Stimulated activated CD8-positive, alpha-beta memory T cell treated with anti-CD3 and anti-CD28 coated beads, Interleukin-2, amount 100 ng/mL, for 1 hour (primary cell): Measurements from ENCODE around the gene FAM72A.
"Not testable (repeated sequence)": the region's sequence is repeated elsewhere in the genome, so short reads cannot be mapped to it uniquely, and the experiment has no call there.

Experiments
- DNase-seq, 2 donors: peaks; one replicate each; pipeline ENCODE4 v3.0.0-alpha.2; 2020; ENCODE audit warnings: low read depth in 2 of 2

The FAM72A gene

DNA sequence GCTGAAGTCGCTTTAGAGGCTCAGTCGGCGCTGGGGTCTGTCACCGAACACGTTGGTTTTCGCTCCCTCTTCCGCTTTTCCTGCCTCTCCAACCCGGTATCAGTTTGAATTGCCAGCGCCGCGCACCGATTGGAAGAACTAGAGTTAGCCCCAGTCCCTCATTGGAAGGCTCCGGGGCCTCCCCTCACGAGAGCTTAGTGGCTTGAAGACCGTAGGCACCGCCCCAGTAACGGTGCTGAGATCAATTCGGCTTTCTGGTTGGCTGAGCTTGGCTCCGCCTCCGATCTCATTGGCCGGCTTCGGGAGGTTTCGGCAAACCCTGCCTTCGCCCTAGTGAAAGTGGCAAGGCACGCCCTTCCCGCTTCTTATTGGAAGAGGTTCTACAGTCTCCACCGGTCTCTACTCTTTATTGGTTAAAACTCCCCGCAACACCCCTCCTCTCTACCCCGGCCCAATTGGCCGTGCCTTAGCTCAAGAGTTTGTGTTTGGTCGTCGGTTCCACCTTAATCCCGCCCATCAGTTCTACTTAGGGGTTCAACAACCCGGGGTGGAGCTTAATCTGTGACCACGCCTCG is at the start of gene FAM72A:
FAM72A (minus strand) TSS at position 51 of the 575 bp plus-strand sequence. CDS start 814 bp downstream, outside the sequence.
- peak; percentile 86 to 90 for DNase-seq

DNA sequence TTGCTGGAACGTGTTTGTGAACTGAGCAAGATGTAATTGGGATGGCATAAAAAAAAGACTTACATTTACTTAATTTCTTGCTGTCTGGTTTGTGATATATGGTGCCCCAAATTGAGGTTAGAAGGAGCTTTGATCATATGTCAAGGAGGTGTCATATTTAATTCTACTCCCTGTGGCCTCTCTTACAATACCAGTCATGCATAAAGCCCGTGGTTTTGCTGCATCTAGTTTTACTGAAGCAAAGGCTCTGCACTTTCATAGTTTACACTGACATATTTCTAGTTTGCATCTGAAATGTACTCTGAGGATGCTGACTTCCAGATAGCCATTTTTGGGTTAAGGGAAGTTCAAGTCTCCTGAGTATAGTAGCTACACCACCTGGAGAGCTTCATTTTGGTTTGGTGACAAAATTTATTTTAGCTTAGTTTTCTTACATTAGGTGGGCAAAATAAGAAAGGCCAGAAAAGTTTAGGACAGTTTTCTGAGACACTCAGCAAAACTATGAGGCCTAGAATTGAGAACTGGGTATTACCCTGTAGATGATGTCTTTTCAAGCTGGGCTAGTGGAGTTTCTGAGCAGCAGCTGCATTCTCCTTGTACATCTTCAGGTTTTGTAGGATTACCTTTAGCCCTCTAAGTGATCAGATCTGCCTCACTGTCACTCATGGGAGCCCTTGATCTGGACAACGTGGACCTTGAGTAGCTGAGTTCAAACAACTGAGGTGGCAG is 48.5 kb upstream of the FAM72A start:
- DNase-seq: not testable (repeated sequence)

DNA sequence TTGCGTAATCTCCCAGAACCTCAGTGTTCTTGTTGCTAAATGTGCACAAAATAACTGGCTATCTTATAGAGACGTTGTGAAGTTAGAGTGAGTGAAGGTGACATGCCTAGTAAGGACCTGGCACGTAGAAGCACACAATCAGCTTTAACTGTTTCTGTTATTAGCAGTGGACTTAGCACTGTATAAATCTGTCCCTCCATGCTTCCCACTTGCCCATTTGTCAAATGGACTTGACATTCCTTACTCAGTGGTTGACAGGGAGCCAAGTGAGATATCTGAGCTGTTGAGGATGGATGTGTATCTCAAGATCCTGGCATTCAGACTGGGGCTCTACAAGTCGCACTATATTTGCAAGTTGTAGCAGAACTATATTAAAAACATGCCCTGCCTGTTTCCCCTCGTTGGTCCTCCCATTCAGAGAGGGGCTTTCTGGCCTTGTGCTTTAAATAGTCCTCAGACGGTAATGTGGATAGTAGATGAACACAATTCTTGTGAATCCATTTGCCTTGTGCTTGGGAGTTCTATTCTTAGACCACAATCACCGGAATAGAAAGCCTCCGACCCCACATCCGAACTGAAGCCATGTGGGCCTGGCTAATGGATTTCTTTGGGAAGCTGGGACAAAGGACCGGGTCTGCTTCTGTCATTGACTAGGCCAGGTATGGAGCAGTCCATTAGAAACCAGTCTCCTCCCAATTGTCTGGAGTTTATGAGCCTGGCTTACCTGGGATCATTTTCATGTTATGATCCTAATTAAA is 43.7 kb upstream of the FAM72A start:
- not testable (repeated sequence) for DNase-seq

DNA sequence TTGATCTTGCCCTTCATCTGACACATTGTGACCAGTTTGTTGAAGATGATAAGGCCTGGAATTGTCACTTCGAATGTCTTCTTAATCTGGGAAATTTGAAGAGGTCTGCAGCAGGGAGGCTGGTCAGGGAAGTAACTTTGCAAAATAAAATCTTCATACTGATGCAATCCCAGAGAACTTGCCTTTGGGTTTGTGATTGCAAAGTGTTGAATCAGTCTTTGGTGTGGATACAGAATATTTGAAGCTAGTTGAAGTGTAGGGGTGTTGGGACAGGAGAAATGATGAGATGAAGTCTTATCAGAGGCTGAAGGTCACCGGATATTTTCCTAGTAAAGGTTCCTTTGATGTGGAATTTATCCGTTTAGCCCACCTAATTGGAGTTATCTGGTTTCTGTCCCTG is 42.8 kb upstream of the FAM72A start:
- DNase-seq: not testable (repeated sequence)

DNA sequence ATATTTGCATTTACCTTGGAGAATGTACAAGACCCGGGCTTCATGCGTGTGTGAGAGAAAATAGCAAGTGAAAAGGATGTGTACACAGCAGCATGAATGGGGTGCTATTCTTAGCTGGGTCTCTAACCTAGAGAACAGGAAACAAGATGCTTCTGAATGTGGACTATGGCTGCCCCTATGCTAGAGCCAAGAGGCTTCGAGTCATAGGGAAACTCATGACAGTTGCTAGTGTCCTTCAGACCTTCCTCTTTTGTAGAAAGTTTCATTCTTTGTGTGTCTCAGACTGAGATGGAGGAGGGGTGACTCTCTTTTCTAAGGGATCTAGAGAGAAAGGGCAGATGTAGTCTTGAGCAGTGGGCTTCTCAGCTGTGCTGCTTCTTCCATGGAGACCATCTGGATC is 40.7 kb upstream of the FAM72A start:
- not testable (repeated sequence) for DNase-seq

DNA sequence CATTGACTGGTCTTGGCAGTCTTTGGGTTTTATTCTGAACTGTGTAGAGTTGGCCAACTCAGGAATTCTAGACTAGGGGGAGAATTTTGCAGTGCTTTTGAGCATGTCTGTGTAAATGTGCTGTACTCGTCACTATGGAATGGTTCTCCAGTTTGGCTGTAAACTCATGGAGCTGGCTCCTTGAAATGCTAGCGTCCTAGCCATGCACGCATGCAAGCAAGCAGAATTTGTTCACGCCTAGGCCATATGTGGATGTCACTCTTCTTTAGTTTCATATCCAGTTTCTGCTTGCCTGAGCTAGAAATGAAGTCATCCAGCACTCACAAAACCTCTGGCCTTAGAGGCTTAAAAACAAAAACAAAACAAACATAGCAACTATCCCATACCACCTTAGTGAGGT is 37.6 kb upstream of the FAM72A start:
- not testable (repeated sequence) for DNase-seq

DNA sequence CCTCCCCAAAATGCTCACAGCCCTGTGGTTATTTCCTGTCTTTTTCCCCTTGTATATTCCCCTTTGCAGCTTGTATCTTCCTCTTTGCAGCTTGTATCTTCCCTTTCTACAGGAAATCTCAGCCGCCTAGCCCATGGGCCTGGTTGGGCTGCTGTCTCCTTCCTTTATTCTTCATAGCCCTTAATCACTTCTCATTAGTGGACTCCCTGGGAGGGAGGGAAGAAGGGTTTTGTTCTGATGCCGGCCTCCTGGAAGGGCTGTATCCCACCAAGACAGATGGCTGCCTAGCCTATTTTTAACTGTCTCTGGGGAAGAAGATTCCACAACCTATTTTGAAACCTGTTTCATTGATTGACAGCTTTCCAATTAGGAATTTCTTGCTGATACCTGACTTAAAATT is 32.6 kb upstream of the FAM72A start:
- not testable (repeated sequence) for DNase-seq

DNA sequence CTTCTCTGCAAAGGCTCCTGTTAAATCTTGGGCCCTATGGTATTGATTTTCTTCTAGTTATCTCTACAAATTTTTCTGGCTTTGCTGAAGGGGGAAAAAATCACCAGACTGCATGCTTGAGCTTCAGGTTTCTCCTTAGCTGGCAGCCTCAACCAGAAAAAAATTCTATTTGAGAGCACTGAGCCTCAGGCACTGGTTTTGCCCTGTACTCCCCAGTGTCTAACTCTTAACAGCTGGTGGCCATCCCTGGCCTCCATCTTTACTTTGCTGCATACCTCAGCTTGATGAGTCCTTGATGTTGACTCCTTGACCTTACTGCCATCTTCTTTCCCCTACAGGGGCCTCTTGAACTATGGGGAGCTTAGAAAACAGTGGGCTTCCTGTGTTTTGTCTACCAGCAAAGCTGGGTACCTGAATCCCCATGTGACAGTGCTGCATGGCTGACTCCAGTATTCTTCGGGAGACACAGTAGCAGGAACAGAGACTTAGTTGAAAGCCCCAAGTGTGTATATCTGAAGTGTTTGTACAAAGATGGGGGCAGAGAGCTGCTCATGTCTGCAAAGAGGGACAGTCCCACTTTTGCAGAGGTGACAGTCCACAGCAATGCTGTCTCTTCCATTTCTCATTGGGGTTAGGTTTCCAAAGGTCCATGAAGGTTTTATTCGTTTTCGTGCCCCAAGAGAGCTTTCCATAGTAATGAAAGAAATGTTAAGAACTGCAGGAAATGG is 31.7 kb upstream of the FAM72A start:
- DNase-seq: not testable (repeated sequence)

DNA sequence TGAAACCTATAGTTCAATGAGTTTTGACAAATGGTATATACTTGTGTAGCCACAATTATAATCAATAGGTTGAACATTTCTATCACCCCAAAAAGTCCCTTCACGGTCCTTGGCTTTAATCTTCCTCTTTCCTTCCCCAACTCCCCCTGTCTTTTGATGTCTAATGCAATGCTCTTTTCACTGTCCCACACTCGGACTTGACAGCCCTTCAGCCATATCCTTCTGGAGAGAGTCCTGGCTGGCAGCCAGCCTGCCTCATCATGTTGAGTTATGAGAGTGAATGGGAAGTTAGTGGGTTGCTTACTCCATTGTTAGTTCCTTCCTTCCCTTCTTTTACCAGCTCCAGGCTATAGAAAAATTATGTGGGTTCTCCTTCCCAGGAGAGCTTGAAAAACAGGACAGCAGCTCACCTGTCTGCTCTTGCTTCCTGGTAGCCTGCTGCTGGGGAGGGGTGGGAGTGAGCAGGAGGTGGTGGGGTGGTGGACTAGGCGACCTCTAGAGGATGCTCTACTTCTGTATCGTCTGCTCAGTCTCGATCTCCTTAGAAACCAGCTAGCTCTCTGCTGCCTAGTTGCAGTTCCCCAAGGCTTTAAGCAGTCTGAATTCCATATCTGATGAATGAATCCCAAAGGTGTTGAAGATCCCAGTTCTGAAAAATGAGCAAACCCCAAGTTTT is 30.5 kb upstream of the FAM72A start:
- DNase-seq: not testable (repeated sequence)

DNA sequence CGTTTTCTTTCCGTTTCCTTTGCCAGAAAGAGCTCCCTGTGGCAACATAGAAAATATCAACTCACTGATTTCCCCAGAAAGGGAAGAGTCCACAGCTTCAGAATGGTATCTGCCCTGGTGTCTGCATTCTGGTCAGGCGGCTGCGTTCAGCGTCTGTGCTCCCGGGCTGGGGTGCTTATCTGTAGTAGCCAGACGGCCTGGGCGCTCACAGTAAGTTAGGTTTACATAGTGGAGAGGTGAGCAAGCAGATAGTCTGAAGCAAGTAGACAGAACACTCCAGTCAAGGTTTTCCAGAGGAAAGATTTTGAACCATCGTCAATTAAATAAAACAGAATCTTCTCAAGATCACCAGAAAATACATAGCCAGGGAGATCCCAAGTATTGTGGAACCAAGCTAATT is 29.4 kb upstream of the FAM72A start:
- DNase-seq: not testable (repeated sequence)

DNA sequence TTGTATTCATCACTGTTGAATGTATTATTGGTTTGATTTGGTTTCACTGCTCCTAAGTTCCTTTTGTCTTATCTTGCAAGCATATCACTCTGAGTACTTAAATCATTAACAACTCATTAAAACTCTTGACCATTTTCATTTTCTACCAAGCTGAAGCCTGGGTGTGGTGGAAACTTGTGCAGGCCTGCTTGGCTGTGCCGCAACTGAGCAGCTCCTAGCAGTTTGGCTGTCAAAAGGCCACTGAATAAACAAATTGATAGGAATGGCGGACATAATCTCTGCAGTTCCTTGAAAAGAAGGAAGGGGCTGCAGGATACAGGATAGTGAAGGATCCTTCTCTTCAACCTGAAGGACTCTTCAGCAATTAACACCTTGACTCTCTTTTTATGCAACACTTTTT is 26.6 kb upstream of the FAM72A start:
- not testable (repeated sequence) for DNase-seq

DNA sequence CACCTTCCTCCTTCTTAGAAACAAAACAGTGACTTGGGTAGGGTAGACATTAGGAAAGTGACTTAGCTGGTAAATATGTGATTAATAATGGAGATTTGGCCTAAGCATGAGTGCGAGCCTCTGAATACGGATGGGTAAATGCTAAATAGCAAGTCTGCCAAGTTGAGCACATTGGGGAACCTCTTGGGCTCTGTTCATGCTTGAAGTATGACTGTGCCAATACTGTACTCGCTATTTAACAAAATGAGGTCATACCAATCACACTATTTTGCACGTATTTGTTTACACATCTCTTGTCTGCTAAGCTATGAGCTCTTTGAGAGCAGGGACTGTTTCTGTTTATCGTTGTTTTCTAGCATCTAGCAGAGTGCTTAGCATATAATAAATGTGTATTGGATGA is 24.2 kb upstream of the FAM72A start:
- not testable (repeated sequence) for DNase-seq

DNA sequence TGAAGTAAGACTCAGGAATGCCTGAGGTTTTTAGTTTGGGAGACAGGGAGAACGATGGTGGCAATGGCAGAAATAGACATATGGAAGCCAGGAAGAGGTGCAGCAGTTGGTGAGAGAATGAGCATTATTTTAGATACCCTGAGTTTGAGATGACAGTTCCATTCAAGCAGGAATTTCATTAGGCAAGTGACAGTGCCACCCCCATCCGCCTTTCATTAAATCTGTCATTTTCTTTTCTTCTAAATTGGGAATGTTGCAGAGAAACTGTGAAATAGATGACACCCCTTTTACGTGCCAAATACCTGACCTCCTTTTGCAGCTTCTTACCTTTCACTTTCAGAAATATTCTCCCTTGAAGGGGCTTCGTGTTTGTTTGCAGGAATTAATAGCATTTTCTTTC is 22.7 kb upstream of the FAM72A start:
- not testable (repeated sequence) for DNase-seq

DNA sequence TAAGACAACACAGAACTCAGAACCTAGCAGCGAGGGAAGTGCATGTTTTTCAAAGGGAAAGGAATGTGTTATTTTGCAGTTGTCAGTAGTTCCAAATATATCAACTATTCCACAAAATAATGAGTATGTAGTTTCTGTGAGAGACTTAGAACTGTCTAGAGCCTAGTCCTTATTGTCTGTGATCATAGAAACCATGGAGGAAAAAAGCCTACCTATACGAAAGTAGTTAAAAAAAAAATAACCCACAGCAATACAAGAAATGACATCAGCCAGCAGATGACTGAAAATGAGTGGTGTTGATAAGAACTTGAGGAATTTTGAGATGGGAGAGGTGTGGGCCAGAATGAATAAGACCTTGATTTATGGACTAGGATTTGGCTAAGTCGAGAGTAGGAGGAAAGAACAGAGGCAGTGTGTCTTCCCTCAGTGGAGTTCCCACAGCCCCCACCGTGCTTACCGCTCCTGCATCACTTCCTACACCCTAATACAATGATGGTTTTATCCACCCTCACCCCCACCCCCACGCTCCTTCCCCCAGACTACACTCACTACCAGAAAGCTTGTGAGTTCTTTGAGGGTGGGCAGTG is 21.6 kb upstream of the FAM72A start:
- DNase-seq: not testable (repeated sequence)

DNA sequence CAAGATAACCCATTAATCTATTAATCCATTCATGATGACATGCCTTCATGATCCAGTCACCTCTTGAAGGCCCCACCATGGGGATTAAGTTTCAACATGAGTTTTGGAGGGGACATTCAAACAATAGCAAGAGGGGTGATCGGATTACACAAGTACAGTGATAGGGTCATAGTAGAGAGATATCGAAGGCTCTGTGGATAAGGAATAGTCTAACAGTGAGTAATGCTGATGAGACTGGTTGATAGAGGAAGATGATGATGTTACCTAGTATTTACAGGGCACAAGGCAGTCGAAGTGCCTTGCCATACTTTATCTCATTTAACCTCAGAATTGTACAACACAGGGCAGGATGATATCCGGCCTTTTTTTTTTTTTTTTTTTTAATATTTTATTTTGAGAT is 18.9 kb upstream of the FAM72A start:
- not testable (repeated sequence) for DNase-seq

DNA sequence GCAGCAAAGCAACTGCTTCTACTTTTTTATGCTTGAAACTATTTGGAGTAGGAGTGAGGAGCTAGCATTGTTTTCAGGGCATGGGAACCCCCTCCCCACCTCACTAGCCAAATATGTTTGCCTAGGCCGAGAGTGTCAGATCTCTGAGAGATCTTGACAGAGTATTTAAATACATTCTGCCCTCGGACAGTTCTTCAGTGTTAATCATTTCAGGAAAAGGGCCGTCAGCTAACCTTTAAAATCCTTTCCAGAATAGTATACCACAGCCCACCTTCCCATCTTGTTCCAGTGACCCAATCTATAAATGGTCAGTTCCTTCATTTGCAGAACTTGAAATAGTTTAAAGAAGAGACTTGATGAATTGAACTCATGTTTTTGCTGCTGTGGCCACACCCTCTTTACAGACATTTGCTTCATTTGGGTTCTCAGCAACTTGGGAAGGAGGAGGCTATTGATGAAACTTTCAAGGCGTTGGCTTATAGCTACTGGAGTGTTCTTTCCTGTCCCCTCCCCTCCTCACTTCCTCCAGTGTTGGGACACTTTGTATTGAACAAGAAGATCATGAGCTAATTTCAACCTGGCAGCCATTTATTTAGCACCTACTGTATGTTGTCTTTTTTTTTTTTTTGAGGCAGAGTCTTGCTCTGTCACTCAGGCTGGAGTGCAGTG is 17.8 kb upstream of the FAM72A start:
- not testable (repeated sequence) for DNase-seq

DNA sequence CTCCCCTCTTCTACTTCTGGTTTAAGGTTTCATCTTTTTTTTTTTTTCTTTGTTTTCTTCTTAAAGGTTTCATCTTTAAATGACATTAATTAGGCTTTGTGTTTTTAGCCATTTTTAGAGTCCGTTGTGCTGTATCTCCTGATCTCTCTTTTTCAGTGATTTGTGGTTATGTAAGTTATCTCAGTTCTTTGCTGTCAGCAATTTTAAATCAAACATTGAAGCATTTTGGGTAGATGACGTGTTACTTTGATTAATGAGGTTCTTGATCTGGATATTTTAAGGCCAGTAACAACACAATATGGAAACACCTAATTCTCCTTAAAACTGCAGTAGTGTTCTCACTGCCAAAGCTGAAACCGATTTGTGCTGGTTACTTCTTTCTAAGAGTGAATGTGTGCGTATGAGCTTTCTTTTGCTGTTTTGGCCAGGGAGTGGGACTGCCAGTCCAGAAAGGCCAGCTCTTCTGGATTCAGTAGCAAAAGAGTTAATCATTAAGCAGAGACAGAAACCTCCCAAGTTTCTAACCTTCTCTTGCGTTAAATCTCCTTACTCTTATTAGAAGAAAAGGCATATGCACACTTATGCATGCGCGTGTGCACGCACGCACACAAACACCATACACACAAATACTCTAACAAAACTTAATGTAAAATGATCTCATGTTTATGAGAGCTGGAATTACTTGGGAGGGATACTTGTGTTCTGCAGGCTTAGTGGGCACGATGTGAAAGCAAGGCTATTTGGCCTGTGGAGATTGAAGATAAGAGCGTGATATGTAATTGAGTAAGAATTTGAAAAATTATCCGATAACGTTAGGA is 17.1 kb upstream of the FAM72A start:
- DNase-seq: not testable (repeated sequence)

DNA sequence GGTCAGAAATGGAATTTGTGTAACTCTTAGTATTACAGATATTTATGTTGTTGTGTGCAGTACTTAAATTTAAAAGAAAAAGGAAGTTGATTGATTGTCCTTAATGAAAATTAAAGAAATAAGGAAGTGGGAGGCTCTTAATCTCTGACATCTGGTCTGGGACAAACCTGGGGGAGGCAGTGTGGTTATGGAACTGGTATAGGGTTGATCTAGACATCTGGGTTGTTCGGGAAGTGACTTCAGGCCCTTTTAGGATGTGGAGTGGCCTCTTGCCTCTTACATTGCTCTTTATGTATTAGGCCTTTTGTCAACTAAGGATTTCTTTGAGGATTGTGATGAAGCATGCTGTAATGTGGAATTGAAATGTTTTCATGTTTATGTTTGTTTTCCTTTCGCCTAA is 16.1 kb upstream of the FAM72A start:
- not testable (repeated sequence) for DNase-seq

DNA sequence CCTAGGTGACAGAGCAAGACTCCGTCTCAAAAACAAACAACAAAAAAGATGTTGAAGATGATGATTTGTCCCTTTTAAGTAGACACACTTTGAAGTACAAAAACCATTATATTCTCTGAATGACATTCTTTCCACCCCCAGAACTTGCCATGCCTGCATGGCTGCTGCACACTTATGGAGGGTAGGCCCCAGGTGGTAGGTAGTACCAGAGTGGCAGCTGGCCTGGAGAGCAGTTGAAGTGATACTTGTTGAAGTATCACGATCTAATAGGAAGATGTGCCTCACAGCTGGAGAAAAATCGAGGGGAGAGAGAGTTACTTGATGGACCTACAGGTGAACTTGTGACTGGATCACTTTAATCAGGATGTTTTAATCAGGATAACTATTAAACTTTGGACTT is 15.6 kb upstream of the FAM72A start:
- not testable (repeated sequence) for DNase-seq
